NCI-H1092 treated with DMSO at 0.1 percent for 48 hours (cell line): ENCODE results near the gene MAT2B.

ENCODE experiments used
- DNase-seq: peaks from one replicate; lab custom pipeline; 2025; lab: John Stamatoyannopoulos, UW

MAT2B gene

GRCh38 chr5:163505368-163506094 lies at the start of gene MAT2B:
MAT2B (plus strand) TSS chr5:163505619; CDS start chr5:163505687, 68 bp downstream.
- peak; percentile 87 for DNase-seq

- no peak for DNase-seq
Measured at GRCh38 chr5:163456029-163456589, 49.3 kb upstream of the MAT2B start.

- no peak for DNase-seq
Measured at GRCh38 chr5:163456840-163457239, 48.6 kb upstream of the MAT2B start.

- DNase-seq: no peak
Measured at GRCh38 chr5:163458778-163459385, 46.5 kb upstream of the MAT2B start.

- DNase-seq: no peak
Measured at GRCh38 chr5:163459462-163459818, 46.0 kb upstream of the MAT2B start.

GRCh38 chr5:163459819-163460561 lies 45.4 kb upstream of the MAT2B start, which contains the start of gene NUDCD2:
NUDCD2 (minus strand) TSS chr5:163460102; CDS start chr5:163460050, 52 bp downstream.
- peak; percentile 95 for DNase-seq

- DNase-seq: peak; percentile 30
Measured at GRCh38 chr5:163460562-163461171, 44.8 kb upstream of the MAT2B start, which contains the start of gene HMMR. HMMR (plus strand) TSS chr5:163460632; CDS start chr5:163460693, 61 bp downstream.

GRCh38 chr5:163463063-163463435 lies 42.4 kb upstream of the MAT2B start:
- DNase-seq: no peak

GRCh38 chr5:163467682-163468081 lies 37.7 kb upstream of the MAT2B start:
- DNase-seq: no peak

- no peak for DNase-seq
Measured at GRCh38 chr5:163473635-163474243, 31.7 kb upstream of the MAT2B start.

GRCh38 chr5:163475411-163475810 lies 30.0 kb upstream of the MAT2B start:
- no peak for DNase-seq

- DNase-seq: no peak
Measured at GRCh38 chr5:163478126-163478981, 27.1 kb upstream of the MAT2B start.

GRCh38 chr5:163478982-163479271 lies 26.5 kb upstream of the MAT2B start:
- no peak for DNase-seq

GRCh38 chr5:163489055-163489744 lies 16.2 kb upstream of the MAT2B start:
- no peak for DNase-seq

- no peak for DNase-seq
Measured at GRCh38 chr5:163489745-163490075, 15.7 kb upstream of the MAT2B start.

GRCh38 chr5:163496286-163496685 lies 9.1 kb upstream of the MAT2B start:
- no peak for DNase-seq

- DNase-seq: no peak
Measured at GRCh38 chr5:163497315-163497714, 8.1 kb upstream of the MAT2B start.

GRCh38 chr5:163498886-163499285 lies 6.5 kb upstream of the MAT2B start:
- no peak for DNase-seq

GRCh38 chr5:163502521-163502920 lies 2.9 kb upstream of the MAT2B start:
- DNase-seq: no peak
